ENCODE results near the gene TAF11L12.
"Not testable (repeated sequence)": the region's sequence is repeated elsewhere in the genome, so short reads cannot be mapped to it uniquely, and the experiment has no call there.

The TAF11L12 gene

GRCh38 chr5:17610092-17610491, at the start of gene TAF11L12:
TAF11L12 (plus strand) TSS chr5:17610392.
- DNase-seq = not testable (repeated sequence)

DNA sequence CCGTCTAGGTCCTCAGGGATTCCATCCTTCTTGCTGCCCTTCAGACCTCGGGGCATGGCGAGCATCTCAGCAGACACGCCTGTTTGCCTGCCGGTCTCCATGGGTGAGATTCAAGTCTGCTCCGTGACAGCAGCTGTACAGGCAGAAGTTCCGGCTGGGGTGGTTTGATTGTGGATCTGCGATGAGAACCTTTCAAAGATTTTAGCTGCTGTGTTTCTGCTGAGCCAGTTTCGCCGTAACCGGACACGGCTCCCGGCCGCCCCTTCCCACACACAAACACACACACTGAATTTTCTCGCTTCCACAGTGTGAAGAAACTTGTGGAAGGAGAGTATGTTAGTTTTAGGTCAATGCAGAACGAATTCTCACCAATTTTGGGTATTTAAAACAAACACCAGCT, 24.5 kb upstream of the TAF11L12 start, which contains the start of gene TAF11L7:
Gene TAF11L7, minus strand, starts transcription at position 101 of the 400 bp plus-strand sequence.
- DNase-seq = not testable (repeated sequence)

GRCh38 chr5:17590860-17591259, 19.3 kb upstream of the TAF11L12 start, which contains the start of gene TAF11L8:
TAF11L8 (minus strand) TSS chr5:17590960.
- not testable (repeated sequence) for DNase-seq

DNA sequence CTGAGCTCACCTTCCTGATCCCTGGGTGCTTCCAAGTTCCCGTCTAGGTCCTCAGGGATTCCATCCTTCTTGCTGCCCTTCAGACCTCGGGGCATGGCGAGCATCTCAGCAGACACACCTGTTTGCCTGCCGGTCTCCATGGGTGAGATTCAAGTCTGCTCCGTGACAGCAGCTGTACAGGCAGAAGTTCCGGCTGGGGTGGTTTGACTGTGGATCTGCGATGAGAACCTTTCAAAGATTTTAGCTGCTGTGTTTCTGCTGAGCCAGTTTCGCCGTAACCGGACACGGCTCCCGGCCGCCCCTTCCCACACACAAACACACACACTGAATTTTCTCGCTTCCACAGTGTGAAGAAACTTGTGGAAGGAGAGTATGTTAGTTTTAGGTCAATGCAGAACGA, 15.9 kb upstream of the TAF11L12 start, which contains the start of gene TAF11L9:
Gene TAF11L9, minus strand, starts transcription at position 140 of the 400 bp plus-strand sequence.
- DNase-seq = not testable (repeated sequence)

DNA sequence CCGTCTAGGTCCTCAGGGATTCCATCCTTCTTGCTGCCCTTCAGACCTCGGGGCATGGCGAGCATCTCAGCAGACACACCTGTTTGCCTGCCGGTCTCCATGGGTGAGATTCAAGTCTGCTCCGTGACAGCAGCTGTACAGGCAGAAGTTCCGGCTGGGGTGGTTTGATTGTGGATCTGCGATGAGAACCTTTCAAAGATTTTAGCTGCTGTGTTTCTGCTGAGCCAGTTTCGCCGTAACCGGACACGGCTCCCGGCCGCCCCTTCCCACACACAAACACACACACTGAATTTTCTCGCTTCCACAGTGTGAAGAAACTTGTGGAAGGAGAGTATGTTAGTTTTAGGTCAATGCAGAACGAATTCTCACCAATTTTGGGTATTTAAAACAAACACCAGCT, 12.5 kb upstream of the TAF11L12 start, which contains the start of gene TAF11L10:
Gene TAF11L10, minus strand, starts transcription at position 101 of the 400 bp plus-strand sequence.
- not testable (repeated sequence) for DNase-seq

GRCh38 chr5:17603880-17604279, 6.3 kb upstream of the TAF11L12 start, which contains the start of gene TAF11L11:
TAF11L11 (plus strand) TSS chr5:17604183.
- not testable (repeated sequence) for DNase-seq

GRCh38 chr5:17604951-17605350, 5.2 kb upstream of the TAF11L12 start:
- no peak for DNase-seq

GRCh38 chr5:17607461-17607860, 2.7 kb upstream of the TAF11L12 start:
- not testable (repeated sequence) for DNase-seq

DNA sequence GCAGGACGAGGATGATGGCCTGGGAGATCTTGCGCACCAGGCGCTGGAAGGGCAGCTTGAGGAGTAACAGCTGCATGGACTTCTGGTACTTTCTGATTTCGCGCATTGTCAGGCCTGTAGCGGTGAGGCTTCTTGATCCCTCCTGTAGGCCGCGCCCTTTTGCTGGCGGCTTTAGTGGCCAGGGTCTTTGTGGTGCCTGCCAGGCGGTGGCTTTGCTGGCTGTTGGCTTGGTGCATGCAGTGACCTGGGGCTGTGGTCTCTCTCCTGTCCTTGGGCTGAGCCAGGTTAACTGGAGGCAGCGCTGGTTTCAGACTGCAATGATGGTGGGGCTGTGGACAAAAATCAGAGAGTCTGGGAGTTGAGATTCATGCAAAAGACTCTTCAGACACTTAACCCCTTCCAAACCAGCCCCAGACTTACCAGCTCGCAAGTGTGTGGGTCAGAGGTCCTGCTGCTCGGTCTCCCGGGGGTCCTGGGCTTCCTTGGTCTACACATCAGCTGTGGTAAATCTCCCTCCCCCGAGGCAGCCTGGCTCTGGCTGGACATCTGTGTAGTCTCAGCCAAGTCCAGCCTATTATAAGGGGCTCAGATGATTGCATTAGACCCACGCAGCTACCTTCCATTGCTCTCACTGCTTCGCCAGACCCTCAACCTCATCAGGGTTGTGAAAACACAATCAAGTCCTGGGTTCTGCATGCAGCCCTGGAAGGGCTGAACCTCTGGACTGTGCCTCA, 4.8 kb downstream of the TAF11L12 start:
- no peak for DNase-seq

GRCh38 chr5:17619354-17619753, 9.2 kb downstream of the TAF11L12 start:
- DNase-seq = no peak

DNA sequence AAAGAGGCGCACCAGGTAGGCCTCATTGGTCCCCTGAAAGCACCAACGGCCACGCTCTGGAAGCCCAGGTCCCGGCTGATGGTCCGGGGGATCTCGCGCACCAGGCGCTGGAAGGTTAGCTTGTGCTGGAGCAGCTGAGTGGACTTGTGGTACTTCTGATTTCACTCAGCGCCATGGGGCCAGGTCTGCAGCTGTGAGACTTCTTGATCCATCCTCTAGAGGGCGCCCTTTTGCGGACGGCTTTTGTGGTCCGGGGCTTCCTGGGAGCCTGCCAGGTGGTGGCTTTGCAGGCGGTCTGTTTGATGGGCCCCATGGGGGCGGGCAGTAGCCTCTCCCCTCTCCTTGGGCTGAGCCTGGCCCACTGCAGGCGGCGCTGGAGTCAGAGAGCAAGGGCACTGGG, 10.4 kb downstream of the TAF11L12 start:
- no peak for DNase-seq

GRCh38 chr5:17625686-17626085, 15.5 kb downstream of the TAF11L12 start:
- DNase-seq = no peak

DNA sequence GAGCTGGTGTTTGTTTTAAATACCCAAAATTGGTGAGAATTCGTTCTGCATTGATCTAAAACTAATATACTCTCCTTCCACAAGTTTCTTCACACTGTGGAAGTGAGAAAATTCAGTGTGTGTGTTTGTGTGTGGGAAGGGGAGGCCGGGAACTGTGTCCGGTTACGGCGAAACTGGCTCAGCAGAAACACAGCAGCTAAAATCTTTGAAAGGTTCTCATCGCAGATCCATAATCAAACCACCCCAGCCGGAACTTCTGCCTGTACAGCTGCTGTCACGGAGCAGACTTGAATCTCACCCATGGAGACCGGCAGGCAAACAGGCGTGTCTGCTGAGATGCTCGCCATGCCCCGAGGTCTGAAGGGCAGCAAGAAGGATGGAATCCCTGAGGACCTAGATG, 21.6 kb downstream of the TAF11L12 start, which contains the start of gene TAF11L13:
Gene TAF11L13, plus strand, starts transcription at position 301 of the 400 bp plus-strand sequence.
- not testable (repeated sequence) for DNase-seq

DNA sequence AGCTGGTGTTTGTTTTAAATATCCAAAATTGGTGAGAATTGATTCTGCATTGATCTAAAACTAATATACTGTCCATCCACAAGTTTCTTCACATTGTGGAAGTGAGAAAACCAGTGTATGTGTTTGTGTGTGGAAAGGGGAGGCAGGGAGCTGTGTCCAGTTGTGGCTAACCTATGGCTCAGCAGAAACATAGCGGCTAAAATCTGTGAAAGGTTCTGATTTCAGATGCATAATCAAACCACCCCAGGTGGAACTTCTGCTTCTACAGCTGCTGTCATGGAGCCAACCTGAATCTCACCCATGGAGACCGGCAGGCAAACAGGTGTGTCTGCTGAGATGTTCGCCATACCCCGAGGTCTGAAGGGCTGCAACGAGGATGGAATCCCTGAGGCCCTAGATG, 24.0 kb downstream of the TAF11L12 start, which contains the start of gene TAF11L14:
Gene TAF11L14, plus strand, starts transcription at position 301 of the 400 bp plus-strand sequence.
- no peak for DNase-seq

DNA sequence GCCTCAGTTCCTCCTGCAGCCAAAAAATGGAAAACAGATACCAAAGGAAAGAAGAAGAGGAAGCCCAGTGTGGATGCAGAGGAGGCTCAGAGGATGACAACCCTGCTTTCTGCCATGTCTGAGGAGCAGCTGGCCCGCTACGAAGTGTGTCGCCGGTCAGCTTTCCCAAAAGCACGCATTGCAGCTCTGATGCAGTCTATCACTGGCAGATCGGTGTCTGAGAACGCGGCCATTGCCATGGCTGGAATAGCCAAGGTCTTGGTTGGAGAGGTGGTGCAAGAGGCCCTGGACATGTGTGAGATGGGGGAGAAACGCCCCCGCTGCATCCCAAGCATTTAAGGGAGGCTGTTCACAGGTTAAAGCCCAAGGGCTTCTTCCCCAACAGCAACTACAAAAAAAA, 39.0 kb downstream of the TAF11L12 start:
- not testable (repeated sequence) for DNase-seq

DNA sequence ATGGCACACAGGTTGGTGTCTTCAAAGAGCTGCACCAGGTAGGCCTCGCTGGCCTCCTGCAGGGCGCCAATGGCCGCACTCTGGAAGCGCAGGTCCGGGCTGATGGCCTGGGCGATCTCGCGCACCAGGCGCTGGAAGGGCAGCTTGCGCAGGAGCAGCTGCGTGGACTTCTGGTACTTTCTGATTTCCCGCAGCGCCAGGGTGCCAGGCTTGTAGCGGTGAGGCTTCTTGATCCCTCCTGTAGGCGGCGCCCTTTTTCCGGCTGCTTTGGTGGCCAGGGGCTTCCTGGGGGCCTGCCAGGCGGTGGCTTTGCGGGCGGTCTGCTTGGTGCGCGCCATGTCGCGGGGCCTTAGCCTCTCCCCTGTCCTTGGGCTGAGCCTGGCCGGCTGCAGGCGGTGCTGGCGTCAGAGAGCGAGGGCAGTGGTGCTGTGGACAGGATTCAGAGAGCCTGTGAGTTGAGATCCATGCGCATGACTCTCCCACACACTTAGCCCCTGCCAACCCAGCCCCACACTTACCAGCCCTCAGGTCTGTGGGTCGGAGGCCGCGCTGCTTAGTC, 45.1 kb downstream of the TAF11L12 start:
- not testable (repeated sequence) for DNase-seq

- no peak for DNase-seq
Measured at GRCh38 chr5:17655921-17656320, 45.7 kb downstream of the TAF11L12 start.

Measured in activated T-cell treated with anti-CD3 and anti-CD28 coated beads for 4 hours (primary cell).